Endodermal cell (in vitro differentiated cells): ENCODE measurements around the gene TTC7B. TPM values are rescaled to one million over a fixed set of nuclear protein-coding genes. Genes with fewer than 3 reads are reported as not detected.

Experiments used
- DNase-seq: peaks from one replicate; pipeline ENCODE4 v3.0.0-alpha.2; 2017
- H3K27ac ChIP-seq: 2 replicates; pipeline ENCODE4 v1.5.1; 2013; ENCODE audit warnings: mild to moderate bottlenecking, low read depth, low read length, moderate library complexity
- H3K27me3 ChIP-seq: 2 replicates; pipeline ENCODE4 v1.6.1; 2013; ENCODE audit warnings: mild to moderate bottlenecking, low read length, moderate library complexity; ENCODE audit not compliant: insufficient read depth, control insufficient read depth, poor library complexity, severe bottlenecking
- H3K36me3 ChIP-seq: 2 replicates; pipeline ENCODE4 v1.7.0; 2013; ENCODE audit warnings: mild to moderate bottlenecking, low read length, moderate library complexity; ENCODE audit not compliant: control insufficient read depth, insufficient read depth
- H3K4me1 ChIP-seq: one replicate; pipeline ENCODE4 v1.7.0; 2013; ENCODE audit warnings: low read length; ENCODE audit not compliant: control insufficient read depth, insufficient read depth
- H3K4me3 ChIP-seq: 2 replicates; pipeline ENCODE4 v1.5.1; 2013; ENCODE audit warnings: mild to moderate bottlenecking, low read length, moderate library complexity
- H3K9ac ChIP-seq: 2 replicates; pipeline ENCODE4 v1.6.1; 2013; ENCODE audit warnings: mild to moderate bottlenecking, low read length, moderate library complexity; ENCODE audit not compliant: poor library complexity, severe bottlenecking; ENCODE audit errors: extremely low read depth
- H3K9me3 ChIP-seq: 2 replicates; pipeline ENCODE4 v1.6.1; 2013; ENCODE audit warnings: mild to moderate bottlenecking, low read length, moderate library complexity; ENCODE audit not compliant: control insufficient read depth
- H3K27ac Mint-ChIP-seq: 2 replicates; pipeline ENCODE4 v1.8.0; 2020; ENCODE audit warnings: mixed read lengths
- H3K27me3 Mint-ChIP-seq: 2 replicates; pipeline ENCODE4 v1.8.0; 2021; ENCODE audit warnings: mild to moderate bottlenecking, mixed read lengths; ENCODE audit not compliant: insufficient read depth
- H3K36me3 Mint-ChIP-seq: 2 replicates; pipeline ENCODE4 v1.8.0; 2020; ENCODE audit warnings: low read depth, mixed read lengths
- H3K4me1 Mint-ChIP-seq: 2 replicates; pipeline ENCODE4 v1.8.0; 2020; ENCODE audit warnings: mixed read lengths
- H3K4me3 Mint-ChIP-seq: 2 replicates; pipeline ENCODE4 v1.8.0; 2020; ENCODE audit warnings: mild to moderate bottlenecking, moderate library complexity, mixed read lengths
- H3K9me3 Mint-ChIP-seq: 2 replicates; pipeline ENCODE4 v1.8.0; 2020; ENCODE audit warnings: mild to moderate bottlenecking, mixed read lengths
- CTCF ChIP-seq: fragments of 200-600 bp; sonication (generic); conservative IDR thresholded peaks from 2 replicates; pipeline ENCODE4 v1.5.0; 2021; ENCODE audit warnings: antibody characterized with exemption, mild to moderate bottlenecking
- WGBS, 2 experiments: methylation state at CpG; one replicate each; pipeline versions ENCODE4 v1.1.5 to v1.1.7; 2013; ENCODE audit warnings: missing lambda C conversion rate in 2 of 2, mixed read lengths in 1 of 2; ENCODE audit not compliant: insufficient coverage in 1 of 2, insufficient read length in 1 of 2; 5-methylcytosine and 5-hydroxymethylcytosine counted together
- total RNA-seq, 2 donors: library from RNA; stranded (reverse); fragmentation: NEBNext Ultra II Directional in 1 of 2; extraction: Animal tissue kit (Norgen Biotek cat#: 25700) in 1 of 2; gene quantifications; 2 replicates in 1 of 2; 3 replicates in 1 of 2; pipeline ENCODE4 v1.2.1, GENCODE V29; 2021

The TTC7B gene
- total RNA-seq, 2 donors from 2014 or later: 51.3 to 62.6 TPM

GRCh38 chr14:90553921-90554336 lies 262.3 kb downstream of the TTC7B start:
- Histone ChIP-seq H3K4me1 (peaks cover 12% of the 10 kb centered on the region), H3K36me3 (no peaks in the 10 kb centered on the region), H3K9ac (no peak overlapping the region), H3K27ac (no peak overlapping the region), H3K9me3 (peaks cover 11% of the 10 kb centered on the region), H3K4me3 (no peak overlapping the region), H3K27me3 (no peaks in the 10 kb centered on the region)
- H3K27me3 Mint-ChIP-seq: peaks cover 2% of the 10 kb centered on the region
- TF ChIP-seq CTCF: no peak
- DNase-seq: no peak
- no peak overlapping the region for H3K4me3 Mint-ChIP-seq
- H3K4me1 Mint-ChIP-seq: peaks cover 23% of the 10 kb centered on the region
- peaks cover 11% of the 10 kb centered on the region for H3K36me3 Mint-ChIP-seq
- H3K27ac Mint-ChIP-seq: no peak overlapping the region
- 85 to 93% methylated on average over 6 to 9 of the region's 9 CpGs for WGBS, 2 experiments
- H3K9me3 Mint-ChIP-seq: peaks cover 12% of the 10 kb centered on the region

- no peak overlapping the region for H3K27ac ChIP-seq
- no peak overlapping the region for H3K9ac ChIP-seq
- H3K4me1 ChIP-seq: peaks cover 12% of the 10 kb centered on the region
- Mint-ChIP-seq H3K36me3 (peaks cover 11% of the 10 kb centered on the region), H3K27ac (no peak overlapping the region), H3K4me3 (no peak overlapping the region), H3K4me1 (peaks cover 23% of the 10 kb centered on the region), H3K9me3 (peaks cover 12% of the 10 kb centered on the region), H3K27me3 (peaks cover 2% of the 10 kb centered on the region)
- 90 to 94% methylated on average over 11 to 14 of the region's 14 CpGs for WGBS, 2 experiments
- no peaks in the 10 kb centered on the region for H3K36me3 ChIP-seq
- no peak for DNase-seq
- peaks cover 11% of the 10 kb centered on the region for H3K9me3 ChIP-seq
- peak; percentile 24 for TF ChIP-seq CTCF
- no peak overlapping the region for H3K4me3 ChIP-seq
- no peaks in the 10 kb centered on the region for H3K27me3 ChIP-seq
Measured at GRCh38 chr14:90553298-90553920, 262.8 kb downstream of the TTC7B start.

- Histone ChIP-seq H3K36me3 (no peaks in the 10 kb centered on the region), H3K9me3 (peaks cover 11% of the 10 kb centered on the region), H3K4me3 (no peak overlapping the region), H3K27me3 (no peaks in the 10 kb centered on the region), H3K4me1 (peaks cover 12% of the 10 kb centered on the region), H3K27ac (no peak overlapping the region), H3K9ac (no peak overlapping the region)
- Mint-ChIP-seq H3K4me3 (no peak overlapping the region), H3K27ac (no peak overlapping the region), H3K4me1 (peaks cover 23% of the 10 kb centered on the region), H3K27me3 (peaks cover 2% of the 10 kb centered on the region), H3K9me3 (peaks cover 12% of the 10 kb centered on the region), H3K36me3 (peaks cover 10% of the 10 kb centered on the region)
- TF ChIP-seq CTCF: no peak
- DNase-seq: no peak
- 92 to 99% methylated on average over 10 to 17 of the region's 17 CpGs for WGBS, 2 experiments
Measured at GRCh38 chr14:90552465-90553297, 263.5 kb downstream of the TTC7B start.
